ENCODE data around the gene MKRN2OS.

Gene MKRN2OS

GRCh38 chr3:12579456-12579855 lies 34.2 kb upstream of the MKRN2OS start:
- TF ChIP-seq CTCF (IDR thresholded peaks at IDR 0.05; ENCODE audit: insufficient read depth, low read depth, low read length, missing control alignments): no peak
- DNase-seq (ENCODE audit: low read depth): no peak
- H3K4me3 ChIP-seq (ENCODE audit: low read length): no peak overlapping the region

GRCh38 chr3:12578742-12579141 lies 33.4 kb upstream of the MKRN2OS start:
- TF ChIP-seq CTCF (IDR thresholded peaks at IDR 0.05; ENCODE audit: insufficient read depth, low read depth, low read length, missing control alignments): peak; percentile 28
- no peak for DNase-seq (ENCODE audit: low read depth)
- no peak overlapping the region for H3K4me3 ChIP-seq (ENCODE audit: low read length)

- TF ChIP-seq CTCF (IDR thresholded peaks at IDR 0.05; ENCODE audit: insufficient read depth, low read depth, low read length, missing control alignments): no peak
- no peak overlapping the region for H3K4me3 ChIP-seq (ENCODE audit: low read length)
- no peak for DNase-seq (ENCODE audit: low read depth)
These were observed 32.1 kb upstream of the MKRN2OS start for GRCh38 chr3:12577379-12577778.

GRCh38 chr3:12574661-12575060 lies 29.4 kb upstream of the MKRN2OS start:
- no peak overlapping the region for H3K4me3 ChIP-seq (ENCODE audit: low read length)
- no peak for TF ChIP-seq CTCF (IDR thresholded peaks at IDR 0.05; ENCODE audit: insufficient read depth, low read depth, low read length, missing control alignments)
- DNase-seq (ENCODE audit: low read depth): no peak

- no peak for TF ChIP-seq CTCF (IDR thresholded peaks at IDR 0.05; ENCODE audit: insufficient read depth, low read depth, low read length, missing control alignments)
- DNase-seq (ENCODE audit: low read depth): no peak
- no peak overlapping the region for H3K4me3 ChIP-seq (ENCODE audit: low read length)
These were observed 28.8 kb upstream of the MKRN2OS start for GRCh38 chr3:12574131-12574530.

GRCh38 chr3:12571986-12572385 lies 26.7 kb upstream of the MKRN2OS start:
- no peak for DNase-seq (ENCODE audit: low read depth)
- no peak overlapping the region for H3K4me3 ChIP-seq (ENCODE audit: low read length)
- TF ChIP-seq CTCF (IDR thresholded peaks at IDR 0.05; ENCODE audit: insufficient read depth, low read depth, low read length, missing control alignments): no peak

- TF ChIP-seq CTCF (IDR thresholded peaks at IDR 0.05; ENCODE audit: insufficient read depth, low read depth, low read length, missing control alignments): no peak
- no peak for DNase-seq (ENCODE audit: low read depth)
- no peak overlapping the region for H3K4me3 ChIP-seq (ENCODE audit: low read length)
These were observed 24.5 kb upstream of the MKRN2OS start for GRCh38 chr3:12569836-12570235.
